Measurements from ENCODE around the gene LIPA. TPM values are rescaled to one million over a fixed set of nuclear protein-coding genes. Genes with fewer than 3 reads are reported as not detected.

Gene LIPA
- total RNA-seq, 2 donors from 2014 or later: 17.7 to 18.4 TPM

DNA sequence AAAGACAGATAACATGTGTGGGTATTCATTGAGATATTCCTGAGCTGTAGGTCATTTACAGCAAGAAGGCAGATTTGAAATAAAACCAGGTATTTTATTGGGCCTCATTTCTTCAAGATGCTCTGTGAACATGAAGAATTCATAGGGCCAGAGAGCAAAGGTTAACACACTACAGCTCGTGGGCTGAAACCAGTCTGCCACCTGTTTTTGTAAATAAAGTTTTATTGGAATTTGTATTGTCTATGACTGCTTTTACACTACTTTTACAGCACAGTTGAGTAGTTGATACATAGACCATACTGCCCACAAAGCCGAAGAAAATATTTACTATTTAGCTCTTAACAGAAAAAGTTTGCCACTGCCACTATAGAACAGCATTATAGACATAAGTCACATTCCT, 22.1 kb upstream of the LIPA start:
- no peaks in the 10 kb centered on the region for H3K27me3 ChIP-seq (ENCODE audit: control insufficient read depth, insufficient read depth, low read length, poor library complexity, severe bottlenecking)
- no peaks in the 10 kb centered on the region for H3K36me3 Mint-ChIP-seq (ENCODE audit: low read depth)
- peaks cover 14% of the 10 kb centered on the region for H3K4me1 ChIP-seq (ENCODE audit: control insufficient read depth, insufficient read depth, low read length)
- H3K4me3 Mint-ChIP-seq: no peak overlapping the region
- no peaks in the 10 kb centered on the region for H3K9me3 ChIP-seq (ENCODE audit: control insufficient read depth, low read length)
- 94% methylated on average over 2 of the region's 2 CpGs; no CpG with 5 or more reads in 1 of the 2 experiments for WGBS, 2 experiments (ENCODE audit: insufficient coverage in 1 of 2, insufficient read length in 1 of 2)
- no peak overlapping the region for H3K27ac Mint-ChIP-seq
- H3K4me3 ChIP-seq (ENCODE audit: low read length): no peak overlapping the region
- H3K9me3 Mint-ChIP-seq: no peaks in the 10 kb centered on the region
- DNase-seq: no peak
- TF ChIP-seq, protein P1, sequence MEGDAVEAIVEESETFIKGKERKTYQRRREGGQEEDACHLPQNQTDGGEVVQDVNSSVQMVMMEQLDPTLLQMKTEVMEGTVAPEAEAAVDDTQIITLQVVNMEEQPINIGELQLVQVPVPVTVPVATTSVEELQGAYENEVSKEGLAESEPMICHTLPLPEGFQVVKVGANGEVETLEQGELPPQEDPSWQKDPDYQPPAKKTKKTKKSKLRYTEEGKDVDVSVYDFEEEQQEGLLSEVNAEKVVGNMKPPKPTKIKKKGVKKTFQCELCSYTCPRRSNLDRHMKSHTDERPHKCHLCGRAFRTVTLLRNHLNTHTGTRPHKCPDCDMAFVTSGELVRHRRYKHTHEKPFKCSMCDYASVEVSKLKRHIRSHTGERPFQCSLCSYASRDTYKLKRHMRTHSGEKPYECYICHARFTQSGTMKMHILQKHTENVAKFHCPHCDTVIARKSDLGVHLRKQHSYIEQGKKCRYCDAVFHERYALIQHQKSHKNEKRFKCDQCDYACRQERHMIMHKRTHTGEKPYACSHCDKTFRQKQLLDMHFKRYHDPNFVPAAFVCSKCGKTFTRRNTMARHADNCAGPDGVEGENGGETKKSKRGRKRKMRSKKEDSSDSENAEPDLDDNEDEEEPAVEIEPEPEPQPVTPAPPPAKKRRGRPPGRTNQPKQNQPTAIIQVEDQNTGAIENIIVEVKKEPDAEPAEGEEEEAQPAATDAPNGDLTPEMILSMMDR (conservative IDR thresholded peaks at IDR 0.05): no peak
- H3K27ac ChIP-seq (ENCODE audit: low read depth, low read length): no peak overlapping the region
- peaks cover 43% of the 10 kb centered on the region for H3K4me1 Mint-ChIP-seq
- H3K36me3 ChIP-seq (ENCODE audit: control insufficient read depth, insufficient read depth, low read length): no peaks in the 10 kb centered on the region
- H3K9ac ChIP-seq (ENCODE audit: extremely low read depth, low read length, poor library complexity, severe bottlenecking): no peak overlapping the region
- no peaks in the 10 kb centered on the region for H3K27me3 Mint-ChIP-seq (ENCODE audit: insufficient read depth)

- H3K9ac ChIP-seq (ENCODE audit: extremely low read depth, low read length, poor library complexity, severe bottlenecking): no peak overlapping the region
- peaks cover 8% of the 10 kb centered on the region for H3K4me1 ChIP-seq (ENCODE audit: control insufficient read depth, insufficient read depth, low read length)
- DNase-seq: no peak
- H3K9me3 ChIP-seq (ENCODE audit: control insufficient read depth, low read length): no peaks in the 10 kb centered on the region
- WGBS, 2 experiments (ENCODE audit: insufficient coverage in 1 of 2, insufficient read length in 1 of 2): 67 to 93% methylated on average over 1 to 2 of the region's 2 CpGs
- no peaks in the 10 kb centered on the region for H3K27me3 Mint-ChIP-seq (ENCODE audit: insufficient read depth)
- H3K4me1 Mint-ChIP-seq: peaks cover 36% of the 10 kb centered on the region
- H3K27me3 ChIP-seq (ENCODE audit: control insufficient read depth, insufficient read depth, low read length, poor library complexity, severe bottlenecking): no peaks in the 10 kb centered on the region
- H3K4me3 Mint-ChIP-seq: no peak overlapping the region
- no peak overlapping the region for H3K4me3 ChIP-seq (ENCODE audit: low read length)
- no peaks in the 10 kb centered on the region for H3K36me3 Mint-ChIP-seq (ENCODE audit: low read depth)
- TF ChIP-seq, protein P1 (conservative IDR thresholded peaks at IDR 0.05): no peak
- H3K36me3 ChIP-seq (ENCODE audit: control insufficient read depth, insufficient read depth, low read length): no peaks in the 10 kb centered on the region
- H3K27ac ChIP-seq (ENCODE audit: low read depth, low read length): no peak overlapping the region
- H3K27ac Mint-ChIP-seq: no peak overlapping the region
- H3K9me3 Mint-ChIP-seq: no peaks in the 10 kb centered on the region
Observed at GRCh38 chr10:89271532-89271931, 20.0 kb upstream of the LIPA start.

DNA sequence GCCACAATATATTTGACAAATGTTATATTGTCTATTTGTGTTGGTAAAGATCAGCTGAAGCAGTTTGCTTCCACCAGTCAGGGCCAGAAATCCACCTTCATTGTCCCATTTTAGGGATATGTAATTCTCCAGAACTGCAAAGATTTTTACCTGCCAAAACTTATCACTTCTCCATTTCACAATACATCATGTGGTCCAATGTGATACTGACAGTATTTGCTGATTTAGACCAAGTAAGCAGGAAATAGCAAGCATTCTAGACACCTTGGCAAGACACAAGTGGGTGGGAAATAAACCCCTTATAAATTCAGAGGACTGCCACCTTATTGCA, 18.5 kb upstream of the LIPA start:
- Mint-ChIP-seq H3K9me3 (no peaks in the 10 kb centered on the region), H3K4me1 (peaks cover 27% of the 10 kb centered on the region), H3K4me3 (no peak overlapping the region), H3K36me3 (ENCODE audit: low read depth) (no peaks in the 10 kb centered on the region), H3K27me3 (ENCODE audit: insufficient read depth) (no peaks in the 10 kb centered on the region), H3K27ac (no peak overlapping the region)
- H3K27ac ChIP-seq (ENCODE audit: low read depth, low read length): no peak overlapping the region
- peaks cover 8% of the 10 kb centered on the region for H3K4me1 ChIP-seq (ENCODE audit: control insufficient read depth, insufficient read depth, low read length)
- no peak for DNase-seq
- no peaks in the 10 kb centered on the region for H3K27me3 ChIP-seq (ENCODE audit: control insufficient read depth, insufficient read depth, low read length, poor library complexity, severe bottlenecking)
- no peaks in the 10 kb centered on the region for H3K9me3 ChIP-seq (ENCODE audit: control insufficient read depth, low read length)
- TF ChIP-seq, protein P1 (conservative IDR thresholded peaks at IDR 0.05): no peak
- H3K4me3 ChIP-seq (ENCODE audit: low read length): no peak overlapping the region
- no peaks in the 10 kb centered on the region for H3K36me3 ChIP-seq (ENCODE audit: control insufficient read depth, insufficient read depth, low read length)
- H3K9ac ChIP-seq (ENCODE audit: extremely low read depth, low read length, poor library complexity, severe bottlenecking): no peak overlapping the region
